CD4-positive, alpha-beta T cell treated with Interferon gamma for 1 hour (primary cell): ENCODE results near the gene SERTM2.
A peak's percentile ranks its signal among the peaks of the same experiment; 100 is the strongest.
"Not testable (repeated sequence)": the region's sequence is repeated elsewhere in the genome, so short reads cannot be mapped to it uniquely, and the experiment has no call there.

Source experiments
- DNase-seq: peaks from one replicate; pipeline ENCODE4 v3.0.0-alpha.2; 2020

SERTM2 gene

GRCh38 chrX:111511477-111511876, at the start of gene SERTM2:
Gene SERTM2 (plus strand): TSS chrX:111511645. CDS start chrX:111518858, 7,213 bp downstream.
- no peak for DNase-seq

- DNase-seq, result no peak
Measured at GRCh38 chrX:111465669-111466068, 45.8 kb upstream of the SERTM2 start.

GRCh38 chrX:111467896-111468295, 43.5 kb upstream of the SERTM2 start:
- no peak for DNase-seq

GRCh38 chrX:111470681-111471403, 40.6 kb upstream of the SERTM2 start:
- no peak for DNase-seq

- no peak for DNase-seq
Measured at GRCh38 chrX:111481896-111482295, 29.5 kb upstream of the SERTM2 start.

- DNase-seq, result no peak
Measured at GRCh38 chrX:111483135-111483534, 28.3 kb upstream of the SERTM2 start.

GRCh38 chrX:111483881-111484280, 27.6 kb upstream of the SERTM2 start:
- DNase-seq, result no peak

- no peak for DNase-seq
Measured at GRCh38 chrX:111490688-111491087, 20.8 kb upstream of the SERTM2 start.

GRCh38 chrX:111492085-111492484, 19.4 kb upstream of the SERTM2 start:
- no peak for DNase-seq

- DNase-seq, result no peak
Measured at GRCh38 chrX:111498538-111499103, 12.8 kb upstream of the SERTM2 start.

- DNase-seq, result no peak
Measured at GRCh38 chrX:111503485-111503993, 7.9 kb upstream of the SERTM2 start.

- DNase-seq, result peak; percentile 1
Measured at GRCh38 chrX:111504941-111505340, 6.5 kb upstream of the SERTM2 start.

- no peak for DNase-seq
Measured at GRCh38 chrX:111505783-111506182, 5.7 kb upstream of the SERTM2 start.

GRCh38 chrX:111506826-111507225, 4.6 kb upstream of the SERTM2 start:
- DNase-seq, result no peak

GRCh38 chrX:111507933-111508332, 3.5 kb upstream of the SERTM2 start:
- DNase-seq, result no peak

- no peak for DNase-seq
Measured at GRCh38 chrX:111515298-111515697, 3.9 kb downstream of the SERTM2 start.

GRCh38 chrX:111518667-111519066, 7.2 kb downstream of the SERTM2 start:
- no peak for DNase-seq

- DNase-seq, result no peak
Measured at GRCh38 chrX:111519215-111519614, 7.8 kb downstream of the SERTM2 start.

GRCh38 chrX:111520506-111520905, 9.1 kb downstream of the SERTM2 start:
- no peak for DNase-seq

- DNase-seq, result no peak
Measured at GRCh38 chrX:111521169-111521568, 9.7 kb downstream of the SERTM2 start.

GRCh38 chrX:111543212-111543741, 31.8 kb downstream of the SERTM2 start:
- DNase-seq, result no peak

- not testable (repeated sequence) for DNase-seq
Measured at GRCh38 chrX:111549235-111549634, 37.8 kb downstream of the SERTM2 start.

GRCh38 chrX:111555406-111555958, 44.0 kb downstream of the SERTM2 start:
- no peak for DNase-seq

- DNase-seq, result no peak
Measured at GRCh38 chrX:111560801-111561200, 49.4 kb downstream of the SERTM2 start.
